HFF-Myc (cell line): ENCODE data around the gene KIAA1671.
"Not testable (repeated sequence)": the region's sequence is repeated elsewhere in the genome, so short reads cannot be mapped to it uniquely, and the experiment has no call there.

Experiments
- DNase-seq: peaks from one replicate; pipeline ENCODE4 v3.0.0-alpha.2; 2011; ENCODE audit warnings: low read depth; ENCODE audit errors: extremely low read depth
- H3K4me3 ChIP-seq: replicated peaks from 2 replicates; pipeline ENCODE4 v1.5.1; 2011; ENCODE audit warnings: low read depth, mild to moderate bottlenecking, control low read depth, low read length
- TF ChIP-seq, protein P1 (sequence below): IDR thresholded peaks from 2 replicates; pipeline ENCODE4 v1.5.1; 2012; ENCODE audit warnings: mild to moderate bottlenecking, low read depth, low read length, control low read depth; ENCODE audit errors: missing control alignments

KIAA1671 gene

GRCh38 chr22:25199731-25200520 is 247.4 kb downstream of the KIAA1671 start, which contains the start of gene CRYBB3:
Gene CRYBB3, plus strand, starts transcription at chr22:25199858. Its CDS starts 1,539 bp downstream, at chr22:25201397.
- no peak for DNase-seq
- TF ChIP-seq, protein P1, sequence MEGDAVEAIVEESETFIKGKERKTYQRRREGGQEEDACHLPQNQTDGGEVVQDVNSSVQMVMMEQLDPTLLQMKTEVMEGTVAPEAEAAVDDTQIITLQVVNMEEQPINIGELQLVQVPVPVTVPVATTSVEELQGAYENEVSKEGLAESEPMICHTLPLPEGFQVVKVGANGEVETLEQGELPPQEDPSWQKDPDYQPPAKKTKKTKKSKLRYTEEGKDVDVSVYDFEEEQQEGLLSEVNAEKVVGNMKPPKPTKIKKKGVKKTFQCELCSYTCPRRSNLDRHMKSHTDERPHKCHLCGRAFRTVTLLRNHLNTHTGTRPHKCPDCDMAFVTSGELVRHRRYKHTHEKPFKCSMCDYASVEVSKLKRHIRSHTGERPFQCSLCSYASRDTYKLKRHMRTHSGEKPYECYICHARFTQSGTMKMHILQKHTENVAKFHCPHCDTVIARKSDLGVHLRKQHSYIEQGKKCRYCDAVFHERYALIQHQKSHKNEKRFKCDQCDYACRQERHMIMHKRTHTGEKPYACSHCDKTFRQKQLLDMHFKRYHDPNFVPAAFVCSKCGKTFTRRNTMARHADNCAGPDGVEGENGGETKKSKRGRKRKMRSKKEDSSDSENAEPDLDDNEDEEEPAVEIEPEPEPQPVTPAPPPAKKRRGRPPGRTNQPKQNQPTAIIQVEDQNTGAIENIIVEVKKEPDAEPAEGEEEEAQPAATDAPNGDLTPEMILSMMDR: no peak
- no peak within 1 kb of the TSS for H3K4me3 ChIP-seq

DNA sequence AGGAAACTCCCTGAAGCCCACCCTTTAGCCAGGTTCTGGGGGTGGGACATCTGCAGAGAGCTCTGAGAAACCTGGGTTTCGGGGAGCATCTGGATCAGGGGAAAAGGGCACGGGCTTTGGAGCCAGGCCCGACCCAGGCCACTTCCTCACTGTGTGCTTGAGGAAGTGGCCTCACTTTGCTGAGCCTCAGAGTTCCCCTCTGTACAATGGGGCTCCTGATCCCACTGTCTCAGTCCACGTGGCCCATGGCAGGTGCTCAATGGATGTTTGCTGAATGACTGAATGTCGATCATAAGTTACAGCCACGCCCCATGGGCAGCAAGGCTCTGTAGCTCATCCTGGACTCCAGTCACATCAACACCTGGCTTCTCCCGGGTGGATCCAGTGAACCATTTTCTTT is 248.5 kb downstream of the KIAA1671 start:
- TF ChIP-seq, protein P1: no peak
- no peak for DNase-seq
- no peak overlapping the region for H3K4me3 ChIP-seq

- no peak for DNase-seq
- H3K4me3 ChIP-seq: no peak overlapping the region
- TF ChIP-seq, protein P1: no peak
Observed at GRCh38 chr22:25201557-25202273, 249.2 kb downstream of the KIAA1671 start.

DNA sequence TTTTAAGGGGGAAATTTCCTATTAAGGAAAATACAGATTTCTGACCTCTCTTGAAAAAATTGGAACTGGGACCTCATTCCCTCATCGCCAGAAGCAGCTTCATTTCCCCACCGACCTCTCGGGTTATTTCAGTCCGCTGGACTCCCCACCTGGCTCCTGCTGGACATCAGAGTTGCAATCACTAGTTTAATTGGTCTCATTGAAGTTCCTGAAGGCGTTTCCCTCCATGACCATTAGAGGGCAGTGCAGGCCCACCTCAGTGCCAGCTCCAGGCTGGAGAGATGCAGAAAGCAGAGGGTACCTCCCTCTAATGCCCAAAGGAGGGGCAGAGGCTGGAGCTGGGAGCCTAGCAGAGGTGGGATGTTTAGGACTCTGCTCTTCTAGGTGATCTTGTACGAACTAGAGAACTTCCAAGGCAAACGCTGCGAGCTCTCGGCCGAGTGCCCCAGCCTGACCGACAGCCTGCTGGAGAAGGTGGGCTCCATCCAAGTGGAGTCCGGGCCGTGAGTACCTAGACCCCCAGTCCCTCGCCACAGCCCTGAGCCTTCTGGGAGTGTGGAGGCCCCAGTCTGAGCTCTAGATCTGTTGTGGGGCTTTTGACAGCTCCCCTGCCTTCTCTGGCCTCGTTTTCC is 249.9 kb downstream of the KIAA1671 start:
- H3K4me3 ChIP-seq: no peak overlapping the region
- peak; percentile 39 for DNase-seq
- TF ChIP-seq, protein P1: peak; percentile 97

DNA sequence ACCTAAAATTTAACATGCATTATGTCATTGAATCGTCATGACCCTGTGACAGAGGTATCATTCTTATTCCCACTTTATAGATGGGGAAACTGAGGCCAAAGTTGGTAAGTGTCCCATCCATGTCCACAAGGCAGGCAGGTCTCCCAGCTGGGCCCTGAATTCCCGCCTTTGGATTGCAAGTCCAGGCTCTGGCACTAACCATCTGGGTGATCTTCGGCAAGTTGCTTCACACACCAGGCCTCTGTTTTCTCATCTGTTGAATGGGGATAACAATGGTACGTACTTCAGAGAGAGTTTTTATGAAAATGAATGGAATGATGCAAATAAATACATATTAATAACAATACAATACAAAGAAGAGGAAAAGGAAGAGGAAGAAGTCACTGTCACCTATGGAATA is 250.6 kb downstream of the KIAA1671 start:
- DNase-seq: no peak
- no peak overlapping the region for H3K4me3 ChIP-seq
- TF ChIP-seq, protein P1: no peak

DNA sequence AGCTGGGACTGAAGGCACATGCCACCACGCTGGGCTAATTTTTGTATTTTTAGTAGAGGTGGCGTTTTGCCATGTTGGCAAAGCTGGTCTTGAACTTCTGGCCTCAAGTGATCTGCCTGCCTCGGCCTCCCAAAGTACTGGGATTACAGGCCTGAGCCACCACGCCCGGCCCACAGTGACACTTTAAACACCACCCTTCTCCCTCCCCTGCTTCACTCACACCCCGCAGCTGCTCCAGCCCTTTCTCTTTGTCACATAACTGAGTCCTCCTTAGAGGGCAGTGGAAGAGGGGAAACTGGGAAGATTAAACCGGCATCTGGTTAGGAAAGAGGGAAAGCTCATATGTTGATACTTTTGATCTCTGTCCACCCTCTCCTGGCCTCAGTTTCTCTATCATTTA is 252.0 kb downstream of the KIAA1671 start:
- H3K4me3 ChIP-seq: not testable (repeated sequence)

GRCh38 chr22:25205847-25206246 is 253.3 kb downstream of the KIAA1671 start:
- TF ChIP-seq, protein P1: no peak
- DNase-seq: no peak
- no peak overlapping the region for H3K4me3 ChIP-seq

More for the DNA sequence above, 252.0 kb downstream of the KIAA1671 start:
- not testable (repeated sequence) for DNase-seq
